HG03064 (cell line): Measurements from ENCODE around the gene IGDCC3.
"Not testable (repeated sequence)": the region's sequence is repeated elsewhere in the genome, so short reads cannot be mapped to it uniquely, and the experiment has no call there.

Source experiments
- ATAC-seq: cut with Tn5 transposase; IDR thresholded peaks from one replicate; pipeline ENCODE4 v1.9.1; 2021; ENCODE audit warnings: low read depth; ENCODE audit not compliant: unreplicated experiment

The IGDCC3 gene

GRCh38 chr15:65406424-65407000, 28.7 kb upstream of the IGDCC3 start:
- no peak for ATAC-seq

GRCh38 chr15:65405791-65406423, 28.1 kb upstream of the IGDCC3 start:
- no peak for ATAC-seq

- ATAC-seq = no peak
Measured at GRCh38 chr15:65404186-65404872, 26.5 kb upstream of the IGDCC3 start.

GRCh38 chr15:65402961-65403360, 25.2 kb upstream of the IGDCC3 start:
- ATAC-seq = no peak

GRCh38 chr15:65401611-65402240, 23.9 kb upstream of the IGDCC3 start:
- ATAC-seq = no peak

GRCh38 chr15:65400760-65401610, 23.2 kb upstream of the IGDCC3 start:
- ATAC-seq = no peak

GRCh38 chr15:65399997-65400396, 22.2 kb upstream of the IGDCC3 start:
- no peak for ATAC-seq

GRCh38 chr15:65399001-65399706, 21.4 kb upstream of the IGDCC3 start:
- no peak for ATAC-seq

- ATAC-seq = not testable (repeated sequence)
Measured at GRCh38 chr15:65398486-65398885, 20.7 kb upstream of the IGDCC3 start.

- no peak for ATAC-seq
Measured at GRCh38 chr15:65396965-65397317, 19.1 kb upstream of the IGDCC3 start.

GRCh38 chr15:65396283-65396964, 18.6 kb upstream of the IGDCC3 start:
- ATAC-seq = no peak

GRCh38 chr15:65395567-65396202, 17.9 kb upstream of the IGDCC3 start:
- ATAC-seq = no peak

GRCh38 chr15:65394936-65395335, 17.1 kb upstream of the IGDCC3 start:
- ATAC-seq = no peak

GRCh38 chr15:65394280-65394789, 16.5 kb upstream of the IGDCC3 start:
- ATAC-seq = no peak

GRCh38 chr15:65393557-65393956, 15.8 kb upstream of the IGDCC3 start:
- no peak for ATAC-seq

- no peak for ATAC-seq
Measured at GRCh38 chr15:65393091-65393490, 15.3 kb upstream of the IGDCC3 start.

GRCh38 chr15:65392368-65392767, 14.6 kb upstream of the IGDCC3 start:
- no peak for ATAC-seq

GRCh38 chr15:65391732-65392131, 13.9 kb upstream of the IGDCC3 start:
- no peak for ATAC-seq

GRCh38 chr15:65390447-65390846, 12.6 kb upstream of the IGDCC3 start:
- ATAC-seq = no peak
